CD8-positive, alpha-beta memory T cell (primary cell): ENCODE data around the gene MEGF10. TPM values are rescaled to one million over a fixed set of nuclear protein-coding genes. Genes with fewer than 3 reads are reported as not detected.
"Not testable (repeated sequence)": the region's sequence is repeated elsewhere in the genome, so short reads cannot be mapped to it uniquely, and the experiment has no call there.

Experiments
- CTCF ChIA-PET: fragments of 350-600 bp; sonication (Branson Sonifier 250); formaldehyde crosslinking; loops from one replicate; lab custom pipeline; 2021; ENCODE audit warnings: antibody characterized with exemption; lab: Charles Lee
- POLR2A ChIA-PET: fragments of 350-600 bp; sonication (Branson Sonifier 250); formaldehyde crosslinking; loops from one replicate; lab custom pipeline; 2021; ENCODE audit warnings: antibody characterized with exemption; lab: Charles Lee
- DNase-seq, 5 donors: peaks; one replicate each; pipeline versions ENCODE4 v3.0.0 to v3.0.0-alpha.2; 2020 to 2022; ENCODE audit warnings: mixed read lengths in 1 of 5
- H3K27ac ChIP-seq: one replicate; pipeline ENCODE4 v1.7.0; 2013; ENCODE audit warnings: low read depth, mild to moderate bottlenecking, low read length, moderate library complexity
- H3K27me3 ChIP-seq: 2 replicates; pipeline ENCODE4 v1.7.0; 2013; ENCODE audit warnings: low read length, mild to moderate bottlenecking; ENCODE audit not compliant: insufficient read depth, poor library complexity, severe bottlenecking
- H3K36me3 ChIP-seq: 2 replicates; pipeline ENCODE4 v1.7.0; 2013; ENCODE audit warnings: mild to moderate bottlenecking, low read length, moderate library complexity; ENCODE audit not compliant: insufficient read depth
- H3K4me1 ChIP-seq: 2 replicates; pipeline ENCODE4 v1.7.0; 2013; ENCODE audit warnings: mild to moderate bottlenecking, low read length, moderate library complexity; ENCODE audit not compliant: insufficient read depth
- H3K4me3 ChIP-seq: 2 replicates; pipeline ENCODE4 v1.7.0; 2013; ENCODE audit warnings: mild to moderate bottlenecking, low read length
- H3K9me3 ChIP-seq: 2 replicates; pipeline ENCODE4 v1.7.0; 2013; ENCODE audit warnings: mild to moderate bottlenecking, low read length
- H3K27ac Mint-ChIP-seq, 8 donors: one replicate each; pipeline ENCODE4 v1.8.0; 2020 to 2021; ENCODE audit warnings: mixed read lengths in 8 of 8, mild to moderate bottlenecking in 6 of 8, inconsistent platforms in 3 of 8, moderate library complexity in 3 of 8
- H3K27me3 Mint-ChIP-seq, 2 donors: one replicate each; pipeline ENCODE4 v1.8.0; 2020 to 2021; ENCODE audit warnings: mixed read lengths in 2 of 2, mild to moderate bottlenecking in 1 of 2, moderate library complexity in 1 of 2
- H3K36me3 Mint-ChIP-seq, 3 donors: one replicate each; pipeline ENCODE4 v1.8.0; 2020 to 2021; ENCODE audit warnings: mixed read lengths in 3 of 3, inconsistent platforms in 1 of 3, mild to moderate bottlenecking in 1 of 3
- H3K4me1 Mint-ChIP-seq, 3 donors: one replicate each; pipeline ENCODE4 v1.8.0; 2020 to 2021; ENCODE audit warnings: mixed read lengths in 3 of 3, inconsistent platforms in 1 of 3, mild to moderate bottlenecking in 1 of 3
- H3K4me3 Mint-ChIP-seq, 7 donors: one replicate each; pipeline ENCODE4 v1.8.0; 2020 to 2021; ENCODE audit warnings: mixed read lengths in 7 of 7, mild to moderate bottlenecking in 6 of 7, moderate library complexity in 4 of 7, inconsistent platforms in 2 of 7
- H3K9me3 Mint-ChIP-seq, 5 donors: one replicate each; pipeline ENCODE4 v1.8.0; 2020 to 2022; ENCODE audit warnings: mixed read lengths in 5 of 5, mild to moderate bottlenecking in 3 of 5, moderate library complexity in 2 of 5, inconsistent platforms in 1 of 5
- polyA plus RNA-seq: library from polyadenylated mRNA; unstranded; fragments of 300-500 nt; fragmentation: Illumina TruSeq; gene quantifications from one replicate; pipeline ENCODE4 v1.2.3, GENCODE V29; 2021
- total RNA-seq, 2 experiments: library from RNA; stranded (reverse); gene quantifications; one replicate each; pipeline ENCODE4 v1.2.3, GENCODE V29; 2021

Gene MEGF10
- total and polyA plus RNA-seq, 3 experiments from 2014 or later = not detected

DNA sequence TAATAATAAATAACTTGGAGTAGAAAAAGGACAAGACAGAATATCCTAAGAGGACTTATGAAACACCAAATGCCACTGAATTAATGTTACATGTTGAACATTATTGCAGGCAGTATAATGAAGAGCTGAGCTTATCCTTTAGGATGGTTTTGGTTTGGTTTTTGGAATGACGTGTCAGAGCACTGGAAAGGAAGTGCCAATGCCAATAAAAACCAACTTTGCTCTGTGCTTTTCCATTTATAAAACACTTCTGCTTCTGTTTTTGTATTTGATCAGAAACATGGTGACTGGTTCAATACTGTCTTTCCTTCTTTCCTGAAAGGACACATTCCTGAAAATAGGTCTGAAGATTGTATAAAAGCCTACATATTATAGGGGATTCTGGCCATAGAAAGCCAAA, 4.2 kb downstream of the MEGF10 start:
- no peaks in the 10 kb centered on the region for H3K9me3 ChIP-seq
- ChIA-PET POLR2A (no interaction called here), CTCF (no interaction called here)
- no peak overlapping the region for H3K4me3 ChIP-seq
- no peaks in the 10 kb centered on the region for H3K27me3 ChIP-seq
- no peak overlapping the region for H3K27ac ChIP-seq
- no peak overlapping the region for H3K4me3 Mint-ChIP-seq
- H3K27me3 Mint-ChIP-seq = peaks cover 15 to 71% of the 10 kb centered on the region in 2 donors
- H3K36me3 ChIP-seq = no peaks in the 10 kb centered on the region
- no peaks in the 10 kb centered on the region for H3K36me3 Mint-ChIP-seq
- no peak for DNase-seq
- no peaks in the 10 kb centered on the region for H3K4me1 ChIP-seq
- H3K4me1 Mint-ChIP-seq = peaks cover 5 to 12% (median 10%) of the 10 kb centered on the region in 3 donors
- peaks cover 0 to 4% (median 2%) of the 10 kb centered on the region in 5 donors for H3K9me3 Mint-ChIP-seq
- H3K27ac Mint-ChIP-seq = no peak overlapping the region

DNA sequence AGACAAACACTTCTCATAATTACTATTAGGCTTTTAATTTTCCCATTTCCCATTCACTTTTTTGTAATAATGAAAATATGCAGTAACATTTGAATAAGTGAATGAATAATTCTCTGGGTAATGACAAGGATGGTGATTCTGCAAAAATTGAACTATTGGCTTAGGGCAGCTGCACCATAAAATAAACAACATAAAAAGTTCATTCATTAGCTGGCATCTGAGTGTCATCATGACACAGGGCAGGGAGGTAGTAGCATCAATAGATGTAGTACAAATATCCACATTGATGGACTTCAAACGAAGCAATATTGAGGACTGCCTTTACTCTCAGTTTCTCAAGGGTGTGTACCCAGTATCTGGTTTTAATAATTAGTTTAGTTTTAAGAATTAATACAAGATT, 4.9 kb downstream of the MEGF10 start:
- Histone ChIP-seq H3K4me3 (no peak overlapping the region), H3K4me1 (no peaks in the 10 kb centered on the region), H3K9me3 (no peaks in the 10 kb centered on the region), H3K27ac (no peak overlapping the region), H3K27me3 (no peaks in the 10 kb centered on the region), H3K36me3 (no peaks in the 10 kb centered on the region)
- Mint-ChIP-seq H3K36me3 (no peaks in the 10 kb centered on the region), H3K4me3 (no peak overlapping the region), H3K9me3 (peaks cover 0 to 2% (median 2%) of the 10 kb centered on the region in 5 donors), H3K27ac (no peak overlapping the region), H3K27me3 (peaks cover 15 to 65% of the 10 kb centered on the region in 2 donors), H3K4me1 (peaks cover 5 to 10% (median 9%) of the 10 kb centered on the region in 3 donors)
- DNase-seq = no peak
- POLR2A ChIA-PET = no interaction called here
- CTCF ChIA-PET = no interaction called here

DNA sequence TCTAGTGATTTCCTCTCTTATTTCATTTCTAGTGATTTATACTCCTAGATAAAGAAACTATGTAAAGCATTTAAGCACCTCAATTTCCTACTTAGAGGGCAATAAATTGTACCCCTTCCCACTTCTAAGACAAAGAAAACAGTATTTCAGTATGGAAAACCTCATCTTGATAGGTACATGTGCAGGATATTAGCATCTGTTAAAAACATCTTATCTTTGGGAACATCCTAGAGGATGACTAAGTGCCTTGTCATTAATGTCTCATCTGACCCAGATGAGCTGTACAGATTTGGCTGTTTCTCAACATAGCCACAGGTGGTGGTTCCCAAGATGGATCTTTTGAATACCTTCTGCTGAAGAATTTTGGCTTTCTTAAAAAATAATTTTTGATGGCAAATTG, 5.7 kb downstream of the MEGF10 start:
- peaks cover 8 to 58% of the 10 kb centered on the region in 2 donors for H3K27me3 Mint-ChIP-seq
- no peak overlapping the region for H3K27ac Mint-ChIP-seq
- no peaks in the 10 kb centered on the region for H3K9me3 ChIP-seq
- no peak overlapping the region for H3K4me3 Mint-ChIP-seq
- H3K36me3 Mint-ChIP-seq = no peaks in the 10 kb centered on the region
- peaks cover 0 to 2% (median 0%) of the 10 kb centered on the region in 5 donors for H3K9me3 Mint-ChIP-seq
- ChIA-PET CTCF (no interaction called here), POLR2A (no interaction called here)
- H3K4me1 Mint-ChIP-seq = peaks cover 1 to 2% (median 2%) of the 10 kb centered on the region in 3 donors
- no peaks in the 10 kb centered on the region for H3K4me1 ChIP-seq
- no peak overlapping the region for H3K4me3 ChIP-seq
- DNase-seq = no peak
- no peaks in the 10 kb centered on the region for H3K27me3 ChIP-seq
- H3K36me3 ChIP-seq = no peaks in the 10 kb centered on the region
- no peak overlapping the region for H3K27ac ChIP-seq

DNA sequence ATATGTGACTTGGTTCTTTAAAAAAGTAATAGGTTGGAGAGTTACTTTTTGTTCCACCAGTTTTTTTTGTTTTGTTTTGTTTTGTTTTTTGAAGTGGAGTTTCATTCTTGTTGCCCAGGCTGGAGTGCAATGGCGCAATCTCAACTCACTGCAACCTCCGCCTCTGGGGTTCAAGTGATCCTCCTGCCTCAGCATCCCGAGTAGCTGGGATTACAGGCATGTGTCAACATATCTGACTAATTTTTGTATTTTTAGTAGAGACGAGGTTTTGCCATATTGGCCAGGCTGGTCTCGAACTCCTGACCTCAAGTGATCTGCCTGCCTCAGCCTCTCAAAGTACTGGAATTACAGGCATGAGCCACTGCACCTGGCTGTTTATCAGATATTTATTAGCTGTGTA, 6.3 kb downstream of the MEGF10 start:
- H3K9me3 ChIP-seq, H3K4me1 Mint-ChIP-seq, H3K4me3 ChIP-seq, POLR2A ChIA-PET, H3K36me3 ChIP-seq, H3K36me3 Mint-ChIP-seq, H3K9me3 Mint-ChIP-seq, CTCF ChIA-PET, H3K27ac ChIP-seq, H3K27ac Mint-ChIP-seq, DNase-seq, H3K4me1 ChIP-seq, H3K27me3 ChIP-seq, H3K4me3 Mint-ChIP-seq: not testable (repeated sequence)
- peaks cover 5 to 52% of the 10 kb centered on the region in 2 donors for H3K27me3 Mint-ChIP-seq

DNA sequence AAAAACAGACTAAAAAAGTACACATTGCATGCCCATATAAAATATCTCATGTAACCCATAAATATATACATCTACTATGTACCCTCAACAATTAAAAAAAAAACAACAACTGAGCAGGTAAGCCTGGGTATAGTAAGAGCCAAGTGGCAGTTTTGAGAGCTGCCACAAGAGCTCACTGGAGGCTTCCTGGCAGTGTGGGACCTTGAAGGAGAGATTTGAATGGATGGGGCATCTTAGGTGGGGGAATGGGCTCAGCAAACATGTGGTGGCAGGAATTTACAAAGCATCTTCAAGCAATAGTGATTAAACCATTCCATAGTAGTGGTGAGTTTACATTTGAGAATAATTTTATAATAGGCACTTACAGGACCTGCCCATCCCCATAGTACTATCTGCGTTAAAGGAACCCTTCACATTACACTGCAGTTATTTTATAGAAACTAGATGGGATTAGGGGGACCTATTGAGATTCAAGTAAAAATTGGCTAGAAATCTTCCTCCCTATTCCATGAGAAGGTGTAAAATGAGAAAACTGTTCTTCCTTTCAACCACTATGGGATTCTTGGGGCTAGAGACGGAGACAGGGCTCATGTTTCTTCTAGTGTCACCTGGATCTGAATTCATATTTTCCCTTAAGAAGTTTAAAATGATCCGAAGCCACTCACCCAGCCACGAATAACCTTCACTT, 6.9 kb downstream of the MEGF10 start:
- Histone ChIP-seq H3K27ac (no peak overlapping the region), H3K4me3 (no peak overlapping the region), H3K27me3 (no peaks in the 10 kb centered on the region), H3K4me1 (no peaks in the 10 kb centered on the region), H3K36me3 (no peaks in the 10 kb centered on the region), H3K9me3 (no peaks in the 10 kb centered on the region)
- Mint-ChIP-seq H3K27me3 (peaks cover 4 to 50% of the 10 kb centered on the region in 2 donors), H3K9me3 (peaks cover 0 to 2% (median 0%) of the 10 kb centered on the region in 5 donors), H3K36me3 (no peaks in the 10 kb centered on the region), H3K4me1 (no peaks in the 10 kb centered on the region), H3K4me3 (no peak overlapping the region), H3K27ac (no peak overlapping the region)
- CTCF ChIA-PET = no interaction called here
- POLR2A ChIA-PET = no interaction called here
- no peak for DNase-seq

DNA sequence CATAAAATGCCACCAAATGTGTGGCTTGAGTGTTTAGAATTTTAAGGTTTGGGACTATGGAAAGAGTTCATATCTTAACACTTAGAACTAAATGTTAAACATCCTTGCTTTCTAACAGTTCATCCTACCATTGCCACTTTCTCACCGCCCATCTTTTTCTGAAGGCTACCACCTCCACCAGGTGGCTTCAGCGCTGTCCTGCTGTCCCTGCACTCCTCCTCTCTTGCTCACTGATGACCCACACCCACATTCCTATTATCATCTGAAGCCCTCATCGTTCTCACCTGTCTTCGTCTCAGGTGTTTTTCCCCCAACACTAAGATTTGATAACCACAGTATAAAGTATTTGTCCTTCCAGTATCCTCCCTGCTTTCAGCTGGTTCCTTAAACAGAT, 7.4 kb downstream of the MEGF10 start:
- Histone ChIP-seq H3K9me3 (no peaks in the 10 kb centered on the region), H3K27me3 (no peaks in the 10 kb centered on the region), H3K4me3 (no peak overlapping the region), H3K4me1 (no peaks in the 10 kb centered on the region), H3K27ac (no peak overlapping the region), H3K36me3 (no peaks in the 10 kb centered on the region)
- no peak overlapping the region for H3K4me3 Mint-ChIP-seq
- peaks cover 0 to 2% (median 0%) of the 10 kb centered on the region in 5 donors for H3K9me3 Mint-ChIP-seq
- POLR2A ChIA-PET = no interaction called here
- H3K4me1 Mint-ChIP-seq = no peaks in the 10 kb centered on the region
- DNase-seq = no peak
- no peak overlapping the region for H3K27ac Mint-ChIP-seq
- no peaks in the 10 kb centered on the region for H3K36me3 Mint-ChIP-seq
- CTCF ChIA-PET = no interaction called here
- H3K27me3 Mint-ChIP-seq = peaks cover 4 to 53% of the 10 kb centered on the region in 2 donors

DNA sequence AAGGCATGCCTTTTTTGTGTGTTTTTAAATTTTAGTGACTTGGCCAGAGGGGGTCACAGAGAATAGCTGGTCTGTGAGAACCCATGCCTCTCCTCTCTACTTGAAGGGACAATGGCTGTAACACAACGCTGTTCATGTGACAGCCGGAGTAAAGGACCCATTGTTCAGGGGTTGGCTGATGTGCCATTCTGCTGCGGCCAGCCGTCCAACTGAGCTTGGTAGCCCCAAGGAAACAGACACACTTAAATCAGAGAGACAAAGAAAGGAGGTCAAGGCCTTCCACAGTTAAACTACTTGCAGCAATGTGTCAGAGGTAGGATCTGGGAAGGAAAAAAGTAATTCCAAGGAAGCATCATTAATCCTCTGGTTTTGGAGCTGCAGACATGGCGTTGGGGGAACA, 8.1 kb downstream of the MEGF10 start:
- Mint-ChIP-seq H3K9me3 (peaks cover 0 to 2% (median 0%) of the 10 kb centered on the region in 5 donors), H3K27ac (no peak overlapping the region), H3K27me3 (peaks cover 4 to 47% of the 10 kb centered on the region in 2 donors), H3K4me3 (no peak overlapping the region), H3K4me1 (no peaks in the 10 kb centered on the region), H3K36me3 (no peaks in the 10 kb centered on the region)
- H3K4me1 ChIP-seq = no peaks in the 10 kb centered on the region
- ChIA-PET POLR2A (no interaction called here), CTCF (no interaction called here)
- H3K9me3 ChIP-seq = no peaks in the 10 kb centered on the region
- no peak overlapping the region for H3K27ac ChIP-seq
- no peaks in the 10 kb centered on the region for H3K36me3 ChIP-seq
- no peak for DNase-seq
- H3K4me3 ChIP-seq = no peak overlapping the region
- H3K27me3 ChIP-seq = no peaks in the 10 kb centered on the region

DNA sequence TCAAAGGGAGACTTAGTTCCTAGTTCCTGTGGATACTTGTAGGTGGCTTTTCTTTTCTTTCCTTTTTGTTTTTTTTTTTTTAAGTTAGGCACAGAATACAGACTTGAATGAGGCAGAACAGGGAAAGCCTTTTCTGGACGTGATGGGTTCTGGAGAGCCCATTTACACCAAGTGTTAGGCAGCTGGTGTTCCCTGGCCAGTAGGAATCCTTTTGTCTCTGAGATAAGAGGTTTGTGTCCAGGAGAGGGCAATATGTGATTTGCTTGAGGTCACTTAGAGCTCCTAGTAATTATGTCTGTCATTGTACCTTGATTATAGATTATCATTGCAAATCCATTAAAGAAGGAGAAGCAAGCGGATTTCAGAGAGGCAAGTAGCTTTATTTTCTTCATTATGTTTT, 9.1 kb downstream of the MEGF10 start:
- no peak overlapping the region for H3K4me3 ChIP-seq
- H3K27me3 Mint-ChIP-seq = peaks cover 4 to 40% of the 10 kb centered on the region in 2 donors
- peaks cover 0 to 2% (median 0%) of the 10 kb centered on the region in 5 donors for H3K9me3 Mint-ChIP-seq
- H3K4me1 Mint-ChIP-seq = no peaks in the 10 kb centered on the region
- ChIA-PET CTCF (no interaction called here), POLR2A (no interaction called here)
- no peak overlapping the region for H3K27ac ChIP-seq
- H3K4me1 ChIP-seq = no peaks in the 10 kb centered on the region
- H3K27ac Mint-ChIP-seq = no peak overlapping the region
- no peaks in the 10 kb centered on the region for H3K27me3 ChIP-seq
- no peaks in the 10 kb centered on the region for H3K9me3 ChIP-seq
- no peaks in the 10 kb centered on the region for H3K36me3 Mint-ChIP-seq
- no peaks in the 10 kb centered on the region for H3K36me3 ChIP-seq
- no peak for DNase-seq
- H3K4me3 Mint-ChIP-seq = no peak overlapping the region
